ENCODE results near the gene PUDP.

- TF ChIP-seq POLR2AphosphoS5 (IDR thresholded peaks at IDR 0.05; ENCODE audit: borderline replicate concordance, low read depth, low read length) (no peak), EZH2 (IDR thresholded peaks at IDR 0.05) (no peak)
These were observed 16.3 kb downstream of the PUDP start for GRCh38 chrX:7131621-7132020.

All from SK-N-MC (cell line).